GM08714 (cell line): ENCODE data around the gene FGFR3.

Source experiments
- H3K4me3 ChIP-seq: fragments of 200-500 bp; sonication (Bioruptor generic); 2 replicates; pipeline ENCODE4 v1.5.1; 2014; ENCODE audit warnings: mild to moderate bottlenecking, low read length, inconsistent platforms
- ZNF274 ChIP-seq: IDR thresholded peaks from 2 replicates; pipeline ENCODE4 v1.6.1; 2012; ENCODE audit warnings: mild to moderate bottlenecking, low read depth, low read length

The FGFR3 gene

GRCh38 chr4:1815997-1816860, 23.1 kb downstream of the FGFR3 start:
- TF ChIP-seq ZNF274 = no peak
- no peak overlapping the region for H3K4me3 ChIP-seq

DNA sequence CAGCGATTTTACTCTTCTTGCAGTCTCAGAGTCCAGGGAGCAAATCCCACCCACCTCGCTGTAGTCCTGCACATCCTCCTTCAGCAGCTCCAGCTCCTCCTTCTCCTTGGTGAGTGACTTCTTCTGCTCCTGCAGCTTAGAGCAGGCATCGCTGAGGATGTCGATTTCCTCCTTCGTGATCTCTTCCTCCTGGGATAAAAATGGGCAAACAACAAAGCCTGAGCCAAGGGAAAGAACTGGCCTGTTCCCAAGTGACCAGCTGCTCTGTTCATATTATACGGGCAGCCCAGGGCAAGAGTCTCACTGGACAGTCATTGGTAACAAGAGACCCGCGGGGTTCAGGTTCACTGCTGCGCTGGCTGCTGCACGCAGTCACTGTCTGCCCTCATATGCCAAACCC, 26.2 kb downstream of the FGFR3 start:
- no peak for TF ChIP-seq ZNF274
- no peak overlapping the region for H3K4me3 ChIP-seq

DNA sequence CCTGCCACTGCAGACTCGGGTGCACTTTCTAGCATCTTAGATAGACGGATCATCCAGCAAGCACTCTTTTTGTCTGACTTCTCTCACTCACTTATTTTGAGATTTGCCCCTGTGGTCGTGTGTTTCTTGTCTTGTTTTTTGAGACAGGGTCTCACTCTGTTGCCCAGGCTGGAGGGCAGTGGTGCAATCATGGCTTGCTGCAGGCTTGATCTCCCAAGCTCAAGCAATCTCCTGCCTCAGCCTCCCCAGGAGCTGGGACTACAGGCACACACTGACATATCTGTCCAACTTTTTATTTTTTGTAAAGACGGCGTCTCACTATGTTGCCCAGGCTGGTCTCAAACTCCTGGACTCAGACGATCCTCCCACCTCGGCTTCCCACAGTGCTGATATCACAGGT, 26.7 kb downstream of the FGFR3 start:
- H3K4me3 ChIP-seq = no peak overlapping the region
- no peak for TF ChIP-seq ZNF274

- no peak overlapping the region for H3K4me3 ChIP-seq
- no peak for TF ChIP-seq ZNF274
Observed at GRCh38 chr4:1821679-1822567, 28.8 kb downstream of the FGFR3 start.

DNA sequence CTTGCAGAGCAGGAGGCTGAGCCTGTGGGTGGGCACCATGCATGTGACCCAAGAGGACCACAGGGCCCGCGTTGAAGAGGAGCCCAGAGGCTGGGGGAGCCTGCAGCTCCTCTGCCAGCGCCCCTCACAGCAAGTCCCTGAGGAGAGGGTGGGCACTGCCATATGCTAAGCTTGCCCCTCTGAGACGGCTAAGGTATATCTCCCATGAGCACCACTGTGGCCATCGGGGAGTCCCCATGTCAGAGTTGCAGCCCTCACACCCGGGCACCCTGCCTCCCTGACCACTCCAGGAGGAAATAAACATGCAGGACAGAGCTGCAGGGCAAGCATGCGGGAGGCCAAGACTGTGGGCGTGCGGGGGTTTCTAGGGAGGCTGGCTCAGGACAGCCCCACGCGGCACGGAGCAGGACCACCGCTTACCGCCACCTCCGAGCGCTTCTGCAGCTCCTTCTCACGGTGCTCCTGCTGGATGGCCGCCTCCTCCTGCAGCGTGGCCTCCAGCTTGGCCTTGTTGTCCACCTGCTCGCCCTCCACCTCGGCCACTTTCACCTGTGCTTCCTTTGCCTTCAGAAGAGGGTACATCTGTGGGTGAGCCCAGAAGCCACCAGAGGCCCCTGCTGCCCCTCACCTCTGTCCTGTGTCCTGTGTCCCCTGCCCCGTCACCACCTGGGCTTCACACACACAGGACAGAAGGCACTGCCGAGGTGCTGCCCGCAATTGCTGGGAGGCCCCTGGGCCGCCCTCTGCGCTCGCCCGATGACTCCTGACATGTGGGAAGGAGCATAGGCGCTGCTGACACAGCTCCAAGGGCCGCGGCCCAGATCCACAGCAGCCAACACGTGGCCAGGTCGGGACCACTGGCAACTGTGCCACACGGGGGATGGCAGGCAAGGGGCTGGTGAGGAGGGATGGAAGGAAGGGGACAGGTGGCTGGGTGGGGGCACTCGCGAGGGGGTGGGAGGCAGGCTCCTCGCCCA, 29.8 kb downstream of the FGFR3 start:
- no peak overlapping the region for H3K4me3 ChIP-seq
- no peak for TF ChIP-seq ZNF274

GRCh38 chr4:1823545-1823932, 30.4 kb downstream of the FGFR3 start:
- H3K4me3 ChIP-seq = no peak overlapping the region

GRCh38 chr4:1824746-1825145, 31.7 kb downstream of the FGFR3 start:
- TF ChIP-seq ZNF274 = no peak
- H3K4me3 ChIP-seq = no peak overlapping the region

More at GRCh38 chr4:1823545-1823932, 30.4 kb downstream of the FGFR3 start:
- TF ChIP-seq ZNF274 = no peak

- no peak for TF ChIP-seq ZNF274
- H3K4me3 ChIP-seq = no peak overlapping the region
Observed at GRCh38 chr4:1825326-1825725, 32.2 kb downstream of the FGFR3 start.

DNA sequence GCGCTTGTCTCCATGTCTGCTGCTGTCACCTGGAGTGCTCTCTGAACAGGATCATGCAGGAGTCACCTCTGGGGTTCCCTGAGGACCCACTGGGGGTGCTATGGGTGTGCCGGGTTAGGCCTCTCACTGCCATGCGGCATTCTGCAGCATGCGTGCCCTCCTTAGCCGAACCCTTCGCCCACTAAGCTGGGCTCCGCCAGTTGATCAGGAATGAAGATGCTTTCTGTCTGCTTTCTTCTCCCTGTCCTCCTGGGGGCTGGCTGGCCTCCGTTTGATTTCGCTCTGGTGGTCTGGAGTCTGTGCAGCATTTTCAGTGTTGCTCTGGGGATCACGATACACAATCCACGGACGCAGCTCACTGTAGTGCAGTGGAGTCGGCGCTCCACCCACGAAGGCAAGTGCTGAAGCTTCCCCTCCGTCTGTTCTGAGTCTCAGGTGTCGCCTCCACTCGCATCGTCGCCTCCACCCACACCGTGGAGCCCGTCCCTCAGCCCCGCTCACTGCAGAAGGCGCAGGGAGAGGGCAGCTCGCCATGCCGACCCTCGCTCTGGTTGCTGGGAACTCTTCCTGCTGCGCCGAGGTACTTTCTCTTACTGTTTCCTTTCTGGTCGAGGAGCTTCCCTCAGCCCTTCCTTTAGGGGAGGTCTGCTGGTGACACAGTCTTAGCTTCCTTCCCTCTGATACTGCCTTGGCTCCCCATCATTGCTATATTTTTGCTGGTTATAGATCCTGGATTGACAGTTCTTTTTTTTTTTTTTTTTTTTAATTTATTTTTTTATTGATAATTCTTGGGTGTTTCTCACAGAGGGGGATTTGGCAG, 33.6 kb downstream of the FGFR3 start:
- no peak for TF ChIP-seq ZNF274
- H3K4me3 ChIP-seq = no peak overlapping the region

DNA sequence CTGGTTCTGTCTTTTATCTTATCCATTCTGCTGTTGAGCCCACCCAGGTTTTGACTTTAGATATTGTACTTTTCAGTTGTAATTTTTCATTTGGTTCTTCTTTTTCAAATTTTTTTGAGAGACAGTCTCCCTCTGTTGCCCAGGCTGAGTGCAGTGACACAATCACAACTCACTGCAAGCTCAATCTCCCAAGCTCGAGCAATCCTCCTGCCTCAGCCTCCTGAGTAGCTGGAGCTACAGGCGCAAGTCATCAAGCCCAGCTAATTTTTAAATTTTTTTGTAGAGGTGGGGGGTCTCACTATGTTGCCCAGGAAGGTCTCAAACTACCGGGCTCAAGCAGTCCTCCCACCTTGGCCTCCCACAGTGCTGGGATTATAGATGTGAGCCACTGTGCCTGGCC, 37.1 kb downstream of the FGFR3 start:
- TF ChIP-seq ZNF274 = no peak
- H3K4me3 ChIP-seq = no peak overlapping the region

DNA sequence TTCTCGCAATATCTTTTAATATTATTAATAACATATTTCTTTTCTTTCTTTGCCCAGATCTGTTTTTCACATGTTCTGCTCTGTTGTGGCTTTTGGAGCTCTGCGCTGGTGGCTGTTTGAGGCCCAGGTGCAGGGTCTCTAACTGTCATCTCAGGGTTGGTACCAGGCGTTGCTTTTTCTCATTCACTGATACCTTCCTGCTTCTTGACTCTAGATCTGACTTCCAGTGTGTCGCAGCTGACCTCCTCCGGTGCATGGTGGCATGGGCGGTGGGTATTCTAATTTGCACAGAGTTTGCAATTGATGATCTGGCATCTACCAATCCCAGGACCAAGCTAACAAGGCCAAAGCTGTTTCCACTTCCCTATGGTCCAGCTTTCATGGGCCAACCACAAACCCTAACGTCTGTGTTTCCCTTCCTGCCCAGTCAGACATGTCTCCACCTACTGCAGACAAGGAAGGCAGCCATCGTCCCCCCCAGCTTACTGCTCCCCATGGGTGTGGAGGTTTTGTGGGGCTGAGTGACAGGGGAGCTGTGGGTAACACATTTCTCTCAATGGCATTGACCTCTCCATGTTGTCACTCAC, 37.6 kb downstream of the FGFR3 start:
- no peak overlapping the region for H3K4me3 ChIP-seq

GRCh38 chr4:1831331-1831730, 38.2 kb downstream of the FGFR3 start:
- H3K4me3 ChIP-seq = no peak overlapping the region
- no peak for TF ChIP-seq ZNF274

More for the DNA sequence above, 37.6 kb downstream of the FGFR3 start:
- no peak for TF ChIP-seq ZNF274

- no peak for TF ChIP-seq ZNF274
- no peak overlapping the region for H3K4me3 ChIP-seq
Observed at GRCh38 chr4:1832690-1833089, 39.6 kb downstream of the FGFR3 start.
